NCI-H2227 (cell line): Measurements from ENCODE around the gene P3H4.
"Not testable (repeated sequence)": the region's sequence is repeated elsewhere in the genome, so short reads cannot be mapped to it uniquely, and the experiment has no call there.

Source experiments
- DNase-seq: peaks from one replicate; lab custom pipeline; 2025; ENCODE audit not compliant: unreplicated experiment; lab: John Stamatoyannopoulos, UW

P3H4 gene

GRCh38 chr17:41811549-41812380 lies at the start of gene P3H4:
P3H4 (minus strand) TSS chr17:41811949; CDS start chr17:41811915, 34 bp downstream.
- peak; percentile 82 for DNase-seq

DNA sequence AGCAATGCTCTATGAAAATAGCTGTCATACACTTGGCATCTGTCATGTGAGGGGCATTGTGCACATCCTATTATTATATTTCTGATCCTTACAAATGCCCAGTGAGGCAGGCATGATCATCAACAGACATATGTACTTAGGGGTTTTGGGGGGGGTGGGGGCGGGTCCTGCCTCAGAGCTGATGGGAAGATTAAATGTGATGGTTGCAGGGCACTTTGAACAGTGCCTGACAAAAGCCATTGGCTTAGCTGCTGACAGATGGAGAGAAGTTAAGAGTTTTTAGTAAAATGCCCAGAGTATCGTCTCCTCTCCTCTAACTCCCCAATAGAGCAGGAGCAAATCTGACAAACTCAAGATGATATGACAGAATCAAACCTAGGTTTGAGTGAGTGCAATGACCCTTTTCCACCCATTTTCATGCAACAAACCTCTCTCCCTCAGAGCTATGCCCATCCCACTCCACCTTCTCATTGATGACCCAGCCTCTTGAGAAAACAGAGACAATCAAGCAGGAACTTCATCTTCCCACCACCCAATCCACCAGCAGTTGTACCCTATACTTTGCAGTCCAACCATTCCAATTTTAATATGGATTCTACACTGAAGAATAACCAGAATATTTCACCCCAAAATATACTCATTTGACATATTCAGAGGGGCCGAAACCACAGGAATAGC lies 48.6 kb upstream of the P3H4 start:
- DNase-seq: peak; percentile 78

DNA sequence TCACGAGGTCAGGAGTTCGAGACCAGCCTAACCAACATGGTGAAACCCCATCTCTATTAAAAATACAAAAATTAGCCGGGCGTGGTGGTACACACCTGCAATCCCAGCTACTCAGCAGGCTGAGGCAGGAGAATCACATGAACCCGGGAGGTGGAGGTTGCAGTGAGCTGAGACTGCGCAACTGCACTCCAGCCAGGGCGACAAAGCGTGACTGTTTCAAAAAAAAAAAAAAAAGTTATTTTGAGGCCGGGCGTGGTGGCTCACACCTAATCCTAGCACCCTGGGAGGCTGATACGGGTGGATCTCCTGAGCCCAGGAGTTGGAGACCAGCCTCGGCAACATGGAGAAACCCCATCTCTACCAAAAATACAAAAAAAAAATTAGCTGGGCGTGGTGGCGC lies 39.6 kb upstream of the P3H4 start:
- not testable (repeated sequence) for DNase-seq

DNA sequence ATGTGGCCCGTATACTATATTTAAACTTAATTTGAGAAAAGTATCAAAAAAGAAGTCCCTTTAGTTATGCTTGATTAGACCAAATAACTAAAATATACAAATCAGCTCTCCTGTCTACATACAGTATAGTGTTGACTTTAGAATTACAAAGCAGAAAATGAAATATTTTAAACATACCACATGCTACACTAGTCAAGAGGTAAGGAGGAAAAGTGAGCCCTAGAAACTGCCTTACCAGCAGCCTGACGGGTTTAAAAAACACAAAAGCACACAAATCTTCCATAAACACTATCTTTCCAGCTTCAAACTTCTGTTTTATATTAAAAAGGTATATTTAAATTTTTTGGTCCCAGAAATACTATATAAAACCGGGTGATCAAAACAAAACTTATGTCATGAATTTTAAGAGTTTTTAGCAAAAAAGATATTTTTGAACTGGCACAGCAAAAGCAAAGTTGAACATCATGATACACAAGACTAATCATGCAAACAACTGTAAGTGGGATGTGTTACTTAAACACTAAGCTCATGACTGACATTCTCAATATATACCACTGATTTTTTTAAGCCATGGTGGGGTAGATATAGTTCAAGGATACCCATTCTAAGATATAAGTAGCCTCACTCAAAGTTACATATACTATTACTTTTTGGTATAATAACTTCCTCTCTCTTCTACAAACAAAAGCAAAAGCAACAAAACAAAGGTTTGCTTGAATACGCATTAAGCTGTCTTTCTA lies 37.7 kb upstream of the P3H4 start:
- DNase-seq: no peak

DNA sequence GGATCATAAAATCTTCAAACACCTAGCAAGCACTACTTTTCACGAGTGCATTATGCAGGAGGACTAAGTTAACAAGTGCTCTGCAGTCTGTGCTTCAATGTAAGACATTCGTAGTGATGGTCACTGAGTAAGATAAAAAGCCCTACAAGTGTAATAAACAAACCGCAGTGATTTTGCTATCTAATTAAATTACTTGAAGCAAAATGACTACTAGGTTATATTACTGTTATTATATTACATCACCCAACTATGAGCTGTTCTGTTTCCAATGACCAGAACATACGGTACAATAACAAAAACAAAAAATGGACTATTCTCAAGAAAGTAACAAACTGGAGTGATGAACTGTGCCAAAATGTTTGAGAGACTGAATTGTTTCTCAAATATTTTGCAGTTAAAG lies 37.0 kb upstream of the P3H4 start:
- no peak for DNase-seq

GRCh38 chr17:41844971-41845370 lies 33.2 kb upstream of the P3H4 start:
- no peak for DNase-seq

DNA sequence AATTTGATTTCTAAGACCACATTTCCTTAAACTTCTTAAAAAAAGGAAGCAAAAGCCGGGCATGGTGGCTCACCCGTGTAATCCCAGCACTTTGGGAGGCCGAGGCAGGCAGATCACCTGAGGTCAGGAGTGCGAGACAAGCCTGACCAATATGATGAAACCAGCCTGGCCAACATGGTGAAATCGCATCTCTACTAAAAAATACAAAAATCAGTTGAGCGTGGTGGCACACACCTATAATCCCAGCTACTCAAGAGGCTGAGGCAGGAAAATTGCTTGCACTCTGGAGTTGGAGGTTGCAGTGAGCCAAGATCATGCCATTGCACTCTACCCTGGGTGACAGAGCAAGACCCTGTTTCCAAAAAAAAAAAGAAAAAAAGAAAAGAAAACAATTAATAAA lies 29.0 kb upstream of the P3H4 start:
- DNase-seq: not testable (repeated sequence)

DNA sequence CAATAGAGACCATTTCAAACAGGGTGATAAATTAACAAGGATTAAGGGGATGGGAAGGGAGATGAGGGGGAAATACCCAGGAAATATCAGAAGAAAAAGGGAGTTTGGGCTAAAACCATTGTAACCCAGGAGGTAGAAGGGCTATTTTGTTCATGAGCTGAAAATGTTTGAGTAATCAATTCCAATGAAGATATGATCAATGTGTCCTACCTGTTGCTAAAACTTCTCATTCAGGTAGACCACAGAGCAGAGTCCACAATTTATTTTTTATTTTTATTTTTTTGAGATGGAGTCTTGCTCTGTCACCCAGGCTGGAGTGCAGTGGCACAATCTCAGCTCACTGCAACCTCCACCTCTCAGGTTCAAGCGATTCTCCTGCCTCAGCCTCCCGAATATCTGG lies 27.7 kb upstream of the P3H4 start:
- DNase-seq: not testable (repeated sequence)

DNA sequence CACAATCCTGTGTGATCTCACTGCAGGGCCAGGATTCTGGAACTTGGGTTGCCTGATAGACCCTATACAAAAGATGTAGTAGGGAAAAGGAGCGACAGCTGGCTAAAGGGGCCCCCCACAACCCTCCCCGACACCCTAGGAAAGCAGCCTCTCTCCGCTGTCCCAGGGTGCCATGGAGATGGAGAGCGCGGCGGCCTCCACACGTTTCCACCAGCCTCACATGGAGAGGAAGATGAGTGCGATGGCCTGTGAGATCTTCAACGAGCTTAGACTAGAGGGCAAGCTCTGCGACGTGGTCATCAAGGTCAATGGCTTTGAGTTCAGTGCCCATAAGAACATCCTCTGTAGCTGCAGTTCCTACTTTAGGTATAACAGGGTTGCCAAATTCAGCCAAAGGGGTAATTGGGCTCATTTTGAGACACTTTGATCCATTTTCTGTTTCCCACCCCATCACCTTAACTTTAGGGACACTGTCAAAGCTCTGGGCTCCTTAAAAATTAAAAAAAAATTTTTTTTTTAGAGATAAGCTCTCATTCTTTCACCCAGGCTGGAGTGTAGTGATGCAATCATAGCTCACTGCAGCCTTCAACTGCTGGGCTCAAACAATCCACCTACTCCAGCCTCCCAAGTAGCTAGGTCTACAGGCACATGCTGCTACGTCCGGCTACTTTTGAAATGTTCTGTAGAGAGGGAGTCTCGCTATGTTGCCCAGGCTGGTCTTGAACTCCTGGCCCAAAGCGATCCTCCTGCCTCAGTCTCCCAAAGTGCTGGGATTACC lies 26.2 kb upstream of the P3H4 start, which contains the start of gene KLHL10:
KLHL10 (plus strand) TSS at position 65 of the 778 bp plus-strand sequence; CDS start at position 173, 108 bp downstream.
- no peak for DNase-seq

DNA sequence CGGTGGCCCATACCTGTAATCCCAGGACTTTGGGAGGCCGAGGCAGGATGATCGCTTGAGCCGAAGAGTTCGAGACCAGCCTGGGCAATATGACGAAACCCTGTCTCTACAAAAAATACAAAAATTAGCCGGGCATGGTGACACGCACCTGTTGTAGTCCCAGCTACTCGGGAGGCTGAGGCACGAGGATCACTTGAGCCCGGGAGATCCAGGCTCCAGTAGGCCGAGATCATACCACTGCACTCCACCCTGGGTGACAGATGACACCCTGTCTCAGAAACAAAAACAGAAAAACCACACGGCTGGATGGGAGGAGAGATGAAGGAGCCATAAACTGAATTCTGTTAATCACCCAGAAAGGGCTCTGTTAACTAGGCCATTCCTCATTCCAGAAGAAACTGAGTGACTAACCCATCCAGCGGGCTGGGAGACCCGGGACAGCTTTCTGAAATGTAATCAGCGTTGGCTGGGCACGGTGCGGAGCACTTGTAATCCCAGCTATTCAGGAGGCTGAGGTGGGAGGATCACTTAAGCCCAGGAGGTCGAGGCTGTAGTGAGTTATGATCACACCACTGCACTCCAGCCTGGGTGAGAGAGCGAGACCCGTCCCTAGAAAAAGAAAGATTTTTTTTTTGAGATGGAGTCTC lies 24.9 kb upstream of the P3H4 start:
- DNase-seq: no peak

- DNase-seq: peak; percentile 75
Observed at GRCh38 chr17:41835800-41836549, 24.2 kb upstream of the P3H4 start, which contains the start of gene NT5C3B. NT5C3B (minus strand) TSS chr17:41836232; CDS start chr17:41836193, 39 bp downstream.

DNA sequence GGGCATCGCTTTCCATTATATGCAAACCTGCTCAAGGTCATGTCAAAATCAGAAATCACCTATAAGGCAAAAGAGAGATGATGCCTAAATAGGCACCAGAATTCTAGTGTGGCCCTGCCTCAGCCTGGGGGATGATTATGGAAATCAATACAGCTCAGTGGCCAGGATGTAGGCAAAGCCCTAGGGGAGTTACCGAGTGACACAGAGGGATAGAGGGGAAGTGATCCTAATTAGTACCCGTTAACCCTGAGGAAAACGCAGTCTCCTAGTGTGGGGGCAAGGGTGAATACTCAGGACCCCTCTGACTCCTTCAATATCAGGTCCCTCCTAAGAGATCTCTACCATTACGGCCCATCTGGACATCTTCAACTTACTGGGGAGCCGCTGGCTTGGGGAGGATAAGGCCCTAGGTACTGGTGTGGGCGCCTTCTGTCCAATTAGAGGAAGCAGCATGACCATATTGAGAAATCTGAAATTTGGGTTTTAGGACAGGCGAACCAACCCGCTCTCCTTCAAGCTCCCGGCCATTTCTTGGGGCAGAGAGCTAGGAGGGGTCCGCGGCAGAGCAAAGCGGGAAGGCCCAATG lies 23.6 kb upstream of the P3H4 start:
- DNase-seq: no peak

DNA sequence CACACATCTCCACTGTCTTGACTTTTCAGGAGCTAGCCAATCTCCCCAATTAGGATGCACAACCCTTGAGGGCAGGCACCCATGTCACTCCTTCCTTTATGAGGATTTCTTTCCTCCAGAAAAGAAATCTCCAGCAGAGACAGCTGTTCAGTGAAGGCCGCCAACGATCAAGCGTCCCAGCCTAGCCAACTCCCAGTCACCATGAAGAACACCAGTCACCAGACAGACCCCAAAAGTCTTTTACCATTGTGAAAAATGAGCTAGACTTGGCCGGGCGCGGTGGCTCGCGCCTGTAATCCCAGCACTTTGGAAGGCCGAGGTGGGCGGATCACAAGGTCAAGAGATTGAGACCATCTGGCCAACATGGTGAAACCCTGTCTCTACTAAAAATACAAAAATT lies 18.2 kb upstream of the P3H4 start:
- not testable (repeated sequence) for DNase-seq

GRCh38 chr17:41825175-41825845 lies 13.6 kb upstream of the P3H4 start:
- no peak for DNase-seq

DNA sequence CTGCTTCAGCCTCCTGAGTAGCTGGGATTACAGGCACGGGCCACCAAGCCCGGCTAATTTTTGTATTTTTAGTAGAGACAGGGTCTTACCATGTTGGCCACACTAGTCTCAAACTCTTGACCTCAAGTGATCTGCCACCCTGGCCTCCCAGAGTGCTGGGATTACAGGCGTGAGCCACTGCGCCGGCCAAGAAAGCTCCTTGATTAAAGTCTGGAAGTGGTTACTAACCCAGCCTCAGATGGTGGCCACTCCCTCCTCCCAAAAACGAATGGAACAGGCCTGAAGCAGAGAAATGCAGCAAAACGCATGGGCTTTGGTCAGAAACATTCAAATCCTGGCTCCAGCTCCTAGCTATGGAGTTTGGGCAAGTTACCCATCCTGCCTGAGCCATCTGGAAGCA lies 12.3 kb upstream of the P3H4 start:
- no peak for DNase-seq

- DNase-seq: no peak
Observed at GRCh38 chr17:41823580-41823979, 11.8 kb upstream of the P3H4 start.

GRCh38 chr17:41823141-41823524 lies 11.4 kb upstream of the P3H4 start:
- DNase-seq: no peak
